Nephron (organoid): ENCODE data around the gene IQGAP1.
"Not testable (repeated sequence)": the region's sequence is repeated elsewhere in the genome, so short reads cannot be mapped to it uniquely, and the experiment has no call there.

Experiments
- H3K27ac Mint-ChIP-seq, 3 experiments: 2 replicates each; pipeline ENCODE4 v1.8.0; 2020; ENCODE audit warnings: mixed read lengths in 3 of 3, mild to moderate bottlenecking in 2 of 3, moderate library complexity in 1 of 3
- H3K27me3 Mint-ChIP-seq: 2 replicates; pipeline ENCODE4 v1.8.0; 2021; ENCODE audit warnings: low read depth, mild to moderate bottlenecking, moderate library complexity, mixed read lengths
- H3K36me3 Mint-ChIP-seq: 2 replicates; pipeline ENCODE4 v1.8.0; 2020; ENCODE audit warnings: low read depth, mixed read lengths
- H3K4me1 Mint-ChIP-seq: 2 replicates; pipeline ENCODE4 v1.8.0; 2020; ENCODE audit warnings: mixed read lengths
- H3K4me3 Mint-ChIP-seq, 3 experiments: 2 replicates each; pipeline ENCODE4 v1.8.0; 2020; ENCODE audit warnings: mild to moderate bottlenecking in 3 of 3, mixed read lengths in 3 of 3, moderate library complexity in 2 of 3
- H3K9me3 Mint-ChIP-seq: 2 replicates; pipeline ENCODE4 v1.8.0; 2020; ENCODE audit warnings: mixed read lengths
- CTCF ChIP-seq, 3 experiments: fragments of 200-600 bp; sonication (generic); IDR thresholded peaks; one replicate each; pipeline ENCODE4 v1.5.0; 2021; ENCODE audit warnings: antibody characterized with exemption in 3 of 3; ENCODE audit not compliant: unreplicated experiment in 3 of 3

The IQGAP1 gene

DNA sequence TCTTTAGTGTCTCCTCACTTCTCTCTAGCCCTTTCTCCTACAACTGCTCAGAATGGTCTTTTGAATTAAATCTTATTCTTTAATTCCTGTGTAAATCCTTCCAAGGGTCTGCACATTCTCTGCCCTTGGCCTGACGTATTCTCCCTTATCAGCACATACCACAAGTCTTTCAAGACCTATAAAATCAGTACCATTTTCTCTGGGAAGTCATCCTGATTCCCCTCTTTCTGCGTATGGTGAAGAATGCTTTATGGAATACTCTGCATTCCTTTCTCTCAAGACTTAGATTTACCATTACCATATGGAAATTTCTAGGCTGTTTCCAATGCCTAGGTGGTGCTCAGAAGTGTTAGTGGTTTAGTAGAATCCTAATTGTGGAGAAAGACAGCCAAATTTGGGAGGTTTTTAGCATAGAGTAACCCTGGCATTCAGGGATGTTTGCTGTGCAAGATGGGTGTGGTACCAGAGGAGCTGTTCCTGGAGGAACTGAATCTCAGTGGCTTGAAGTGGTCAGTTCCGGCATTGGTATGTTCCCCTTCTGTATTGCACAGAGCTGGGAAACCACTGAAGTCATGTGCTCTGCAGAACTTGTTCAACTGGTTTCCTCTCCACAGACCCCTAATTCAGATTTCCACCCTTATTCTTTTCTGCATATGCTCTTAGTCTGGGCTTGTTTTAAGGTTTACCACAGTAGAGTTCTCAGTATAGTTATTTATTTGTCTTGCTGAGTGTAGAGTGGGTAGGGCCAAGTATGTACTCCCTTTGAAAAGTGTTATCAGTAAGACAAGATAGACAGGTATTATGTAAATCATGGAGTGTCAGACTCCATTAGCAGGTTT is 24.5 kb downstream of the IQGAP1 start:
- no peak for TF ChIP-seq CTCF (IDR thresholded peaks at IDR 0.05; ENCODE audit: unreplicated experiment in 3 of 3)
- H3K36me3 Mint-ChIP-seq, result peaks cover 20% of the 10 kb centered on the region
- H3K4me3 Mint-ChIP-seq, result no peak overlapping the region
- H3K27me3 Mint-ChIP-seq, result no peaks in the 10 kb centered on the region
- H3K27ac Mint-ChIP-seq, result peak overlapping the region; percentile 73 to 92 (median 87)
- H3K9me3 Mint-ChIP-seq, result peaks cover 2% of the 10 kb centered on the region
- peaks cover 38% of the 10 kb centered on the region for H3K4me1 Mint-ChIP-seq

- H3K4me3 Mint-ChIP-seq, result no peak overlapping the region
- H3K27me3 Mint-ChIP-seq, result no peaks in the 10 kb centered on the region
- peaks cover 17% of the 10 kb centered on the region for H3K36me3 Mint-ChIP-seq
- H3K9me3 Mint-ChIP-seq, result peaks cover 6% of the 10 kb centered on the region
- no peak for TF ChIP-seq CTCF (IDR thresholded peaks at IDR 0.05; ENCODE audit: unreplicated experiment in 3 of 3)
- peak overlapping the region; percentile 73 to 92 (median 87) for H3K27ac Mint-ChIP-seq
- peaks cover 32% of the 10 kb centered on the region for H3K4me1 Mint-ChIP-seq
Measured at GRCh38 chr15:90413411-90414379, 25.7 kb downstream of the IQGAP1 start.

DNA sequence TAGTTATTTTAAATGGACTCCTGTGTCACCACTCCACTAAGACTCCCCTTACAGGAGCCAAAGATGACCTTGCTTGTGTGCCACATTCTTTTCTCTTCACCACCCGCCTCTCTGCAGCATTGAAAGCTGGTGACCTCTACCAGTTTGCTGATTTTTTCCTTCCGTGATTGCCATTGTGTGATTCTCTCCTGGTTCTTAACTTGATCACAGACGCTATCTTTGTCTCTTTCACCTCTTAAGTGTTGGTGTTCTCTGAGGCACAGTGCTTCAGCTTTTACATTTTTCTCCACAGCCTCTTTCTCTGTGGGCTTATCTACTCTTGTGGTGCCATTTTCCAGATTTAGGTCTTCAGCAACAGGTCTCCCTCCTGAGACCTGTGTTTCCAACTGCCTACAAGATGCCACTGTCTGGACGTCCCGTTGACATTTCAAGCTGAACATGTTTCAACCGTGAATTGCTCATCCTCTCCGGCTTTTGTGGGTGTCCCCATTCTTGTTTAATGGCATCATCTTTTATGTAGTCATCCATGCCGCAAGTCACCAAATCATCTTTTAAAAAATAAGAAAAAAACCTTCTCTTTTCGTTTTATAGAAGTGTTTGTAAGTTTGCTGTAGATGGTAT is 26.5 kb downstream of the IQGAP1 start:
- peaks cover 36% of the 10 kb centered on the region for H3K4me1 Mint-ChIP-seq
- peak overlapping the region in 2 of 3 experiments; percentile 40 to 70 for H3K27ac Mint-ChIP-seq
- TF ChIP-seq CTCF (IDR thresholded peaks at IDR 0.05; ENCODE audit: unreplicated experiment in 3 of 3), result no peak
- H3K27me3 Mint-ChIP-seq, result no peaks in the 10 kb centered on the region
- no peak overlapping the region for H3K4me3 Mint-ChIP-seq
- peaks cover 15% of the 10 kb centered on the region for H3K36me3 Mint-ChIP-seq
- peaks cover 5% of the 10 kb centered on the region for H3K9me3 Mint-ChIP-seq

DNA sequence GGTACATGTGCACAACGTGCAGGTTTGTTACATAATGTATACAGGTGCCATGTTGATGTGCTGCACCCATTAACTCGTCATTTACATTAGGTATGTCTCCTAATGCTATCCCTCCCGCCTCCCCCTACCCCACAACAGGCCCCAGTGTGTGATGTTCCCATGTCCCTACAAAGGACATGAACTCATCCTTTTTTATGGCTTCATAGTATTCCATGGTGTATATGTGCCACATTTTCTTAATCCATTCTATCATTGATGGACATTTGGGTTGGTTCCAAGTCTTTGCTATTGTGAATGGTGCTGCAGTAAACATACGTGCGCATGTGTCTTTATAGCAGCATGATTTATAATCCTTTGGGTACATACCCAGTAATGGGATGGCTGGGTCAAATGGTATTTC is 28.0 kb downstream of the IQGAP1 start:
- H3K27me3 Mint-ChIP-seq, H3K9me3 Mint-ChIP-seq, H3K36me3 Mint-ChIP-seq, H3K4me3 Mint-ChIP-seq, H3K27ac Mint-ChIP-seq: not testable (repeated sequence)
- H3K4me1 Mint-ChIP-seq, result peaks cover 46% of the 10 kb centered on the region

GRCh38 chr15:90418627-90419026 is 30.6 kb downstream of the IQGAP1 start:
- Mint-ChIP-seq H3K9me3 (peaks cover 3% of the 10 kb centered on the region), H3K27me3 (no peaks in the 10 kb centered on the region), H3K4me3 (no peak overlapping the region), H3K27ac (no peak overlapping the region), H3K36me3 (peaks cover 6% of the 10 kb centered on the region), H3K4me1 (peaks cover 34% of the 10 kb centered on the region)
- no peak for TF ChIP-seq CTCF (IDR thresholded peaks at IDR 0.05; ENCODE audit: unreplicated experiment in 3 of 3)

- Mint-ChIP-seq H3K27ac (peak overlapping the region in 1 of 3 experiments; percentile 56), H3K4me1 (peaks cover 36% of the 10 kb centered on the region), H3K4me3 (no peak overlapping the region), H3K36me3 (peaks cover 6% of the 10 kb centered on the region), H3K27me3 (no peaks in the 10 kb centered on the region), H3K9me3 (peaks cover 3% of the 10 kb centered on the region)
- no peak for TF ChIP-seq CTCF (IDR thresholded peaks at IDR 0.05; ENCODE audit: unreplicated experiment in 3 of 3)
Measured at GRCh38 chr15:90419206-90419605, 31.2 kb downstream of the IQGAP1 start.
